Measurements from ENCODE around the gene NLN. TPM values are rescaled to one million over a fixed set of nuclear protein-coding genes. Genes with fewer than 3 reads are reported as not detected.

Gene NLN
- polyA plus RNA-seq, 1 donor (not counting 4 experiments of a cell fraction or from before 2014, with no cell fraction given), result 26.1 TPM

DNA sequence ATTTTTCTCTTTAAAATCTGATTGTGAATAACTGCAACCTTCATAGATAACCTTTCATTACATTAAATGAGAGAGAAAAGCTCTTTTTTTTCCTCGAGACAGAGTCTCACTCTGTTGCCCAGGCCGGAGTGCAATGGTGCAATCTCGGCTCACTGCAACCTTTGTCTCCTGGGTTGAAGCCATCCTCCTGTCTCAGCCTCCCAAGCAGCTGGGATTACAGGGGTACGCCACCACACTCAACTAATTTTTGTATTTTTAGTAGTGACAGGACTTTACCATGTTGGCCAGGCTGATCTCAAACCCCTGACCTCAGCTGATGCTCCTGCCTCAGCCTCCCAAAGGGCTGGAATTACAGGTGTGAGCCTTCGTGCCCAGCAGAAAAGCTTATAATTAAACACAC, 134.5 kb downstream of the NLN start:
- Histone ChIP-seq H3K79me2 (ENCODE audit: control insufficient read depth, insufficient read depth, low read length) (no peaks in the 10 kb centered on the region), H3K4me2 (ENCODE audit: control insufficient read depth, extremely low read depth, insufficient read depth, low read depth, low read length) (no peak overlapping the region), H3K27me3 (ENCODE audit: control insufficient read depth, extremely low read depth, insufficient read depth, low read length) (no peaks in the 10 kb centered on the region), H2AFZ (ENCODE audit: control insufficient read depth, low read length) (no peak overlapping the region), H3K27ac (ENCODE audit: control insufficient read depth, insufficient read depth, low read length) (no peak overlapping the region), H3K36me3 (ENCODE audit: control insufficient read depth in 2 of 2, extremely low read depth in 1 of 2, insufficient read depth in 2 of 2, low read length in 2 of 2) (no peaks in the 10 kb centered on the region), H3K9me3 (ENCODE audit: control insufficient read depth, low read depth, low read length) (no peaks in the 10 kb centered on the region), H3K4me1 (ENCODE audit: control insufficient read depth, extremely low read depth, insufficient read depth, low read length) (peaks cover 4% of the 10 kb centered on the region), H3K4me3 (ENCODE audit: control insufficient read depth in 2 of 3, extremely low read depth in 1 of 3, insufficient read depth in 2 of 3, low read depth in 1 of 3, low read length in 3 of 3) (no peak overlapping the region), H3K9ac (ENCODE audit: control insufficient read depth, extremely low read depth, insufficient read depth, low read length) (no peak overlapping the region), H3K9me1 (ENCODE audit: control insufficient read depth, extremely low read depth, insufficient read depth, low read length) (no peaks in the 10 kb centered on the region), H4K20me1 (ENCODE audit: control insufficient read depth, extremely low read depth, insufficient read depth, low read length) (no peaks in the 10 kb centered on the region)
- FAIRE-seq (no peak), DNase-seq (ENCODE audit: low read depth, low spot score) (no peak)
- TF ChIP-seq EZH2 (IDR thresholded peaks at IDR 0.05; ENCODE audit: low read length), result no peak
- TF ChIP-seq, protein P1, sequence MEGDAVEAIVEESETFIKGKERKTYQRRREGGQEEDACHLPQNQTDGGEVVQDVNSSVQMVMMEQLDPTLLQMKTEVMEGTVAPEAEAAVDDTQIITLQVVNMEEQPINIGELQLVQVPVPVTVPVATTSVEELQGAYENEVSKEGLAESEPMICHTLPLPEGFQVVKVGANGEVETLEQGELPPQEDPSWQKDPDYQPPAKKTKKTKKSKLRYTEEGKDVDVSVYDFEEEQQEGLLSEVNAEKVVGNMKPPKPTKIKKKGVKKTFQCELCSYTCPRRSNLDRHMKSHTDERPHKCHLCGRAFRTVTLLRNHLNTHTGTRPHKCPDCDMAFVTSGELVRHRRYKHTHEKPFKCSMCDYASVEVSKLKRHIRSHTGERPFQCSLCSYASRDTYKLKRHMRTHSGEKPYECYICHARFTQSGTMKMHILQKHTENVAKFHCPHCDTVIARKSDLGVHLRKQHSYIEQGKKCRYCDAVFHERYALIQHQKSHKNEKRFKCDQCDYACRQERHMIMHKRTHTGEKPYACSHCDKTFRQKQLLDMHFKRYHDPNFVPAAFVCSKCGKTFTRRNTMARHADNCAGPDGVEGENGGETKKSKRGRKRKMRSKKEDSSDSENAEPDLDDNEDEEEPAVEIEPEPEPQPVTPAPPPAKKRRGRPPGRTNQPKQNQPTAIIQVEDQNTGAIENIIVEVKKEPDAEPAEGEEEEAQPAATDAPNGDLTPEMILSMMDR (optimal IDR thresholded peaks at IDR 0.05 in 1 of 3, IDR thresholded peaks at IDR 0.05 in 1 of 3, conservative IDR thresholded peaks at IDR 0.05 in 1 of 3; ENCODE audit: extremely low read depth in 1 of 3, insufficient read depth in 2 of 3, low read length in 3 of 3), result no peak
- dilution Hi-C loops (cut with MboI; ENCODE audit: extremely low pct_ligation_motif_present, low sequenced_read_pairs), result no loop called here

DNA sequence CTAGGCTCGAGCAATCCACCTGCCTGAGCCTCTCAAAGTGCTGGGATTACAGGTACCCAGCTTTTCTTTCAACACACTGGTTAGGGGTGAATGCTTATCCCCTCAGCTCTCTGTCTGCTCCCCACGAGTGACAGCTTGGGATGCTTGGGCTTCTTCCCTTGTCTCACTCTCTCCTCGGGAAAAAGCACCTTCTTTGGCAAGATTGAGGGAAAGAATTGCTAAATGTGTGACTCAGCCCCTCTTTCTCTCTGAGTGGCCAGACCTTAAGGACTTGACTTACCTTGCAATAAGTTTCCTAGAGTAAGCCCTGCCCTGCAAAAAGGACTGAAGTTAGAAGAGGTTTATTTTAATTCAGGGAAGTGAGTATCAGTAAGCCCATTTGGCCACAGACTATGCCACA, 136.3 kb downstream of the NLN start:
- H3K27ac ChIP-seq (ENCODE audit: control insufficient read depth, insufficient read depth, low read length), result no peak overlapping the region
- DNase-seq (ENCODE audit: low read depth, low spot score), result no peak
- H4K20me1 ChIP-seq (ENCODE audit: control insufficient read depth, extremely low read depth, insufficient read depth, low read length), result no peaks in the 10 kb centered on the region
- TF ChIP-seq, protein P1 (optimal IDR thresholded peaks at IDR 0.05 in 1 of 3, IDR thresholded peaks at IDR 0.05 in 1 of 3, conservative IDR thresholded peaks at IDR 0.05 in 1 of 3; ENCODE audit: extremely low read depth in 1 of 3, insufficient read depth in 2 of 3, low read length in 3 of 3), result no peak
- no peak for TF ChIP-seq EZH2 (IDR thresholded peaks at IDR 0.05; ENCODE audit: low read length)
- no peak for FAIRE-seq
- H3K79me2 ChIP-seq (ENCODE audit: control insufficient read depth, insufficient read depth, low read length), result no peaks in the 10 kb centered on the region
- H3K4me1 ChIP-seq (ENCODE audit: control insufficient read depth, extremely low read depth, insufficient read depth, low read length), result peaks cover 22% of the 10 kb centered on the region
- H3K27me3 ChIP-seq (ENCODE audit: control insufficient read depth, extremely low read depth, insufficient read depth, low read length), result no peaks in the 10 kb centered on the region
- H3K36me3 ChIP-seq (ENCODE audit: control insufficient read depth in 2 of 2, extremely low read depth in 1 of 2, insufficient read depth in 2 of 2, low read length in 2 of 2), result no peaks in the 10 kb centered on the region
- H2AFZ ChIP-seq (ENCODE audit: control insufficient read depth, low read length), result no peak overlapping the region
- H3K4me3 ChIP-seq (ENCODE audit: control insufficient read depth in 2 of 3, extremely low read depth in 1 of 3, insufficient read depth in 2 of 3, low read depth in 1 of 3, low read length in 3 of 3), result no peak overlapping the region
- no peak overlapping the region for H3K9ac ChIP-seq (ENCODE audit: control insufficient read depth, extremely low read depth, insufficient read depth, low read length)
- H3K9me3 ChIP-seq (ENCODE audit: control insufficient read depth, low read depth, low read length), result no peaks in the 10 kb centered on the region
- no peaks in the 10 kb centered on the region for H3K9me1 ChIP-seq (ENCODE audit: control insufficient read depth, extremely low read depth, insufficient read depth, low read length)
- dilution Hi-C loops (cut with MboI; ENCODE audit: extremely low pct_ligation_motif_present, low sequenced_read_pairs), result no loop called here
- H3K4me2 ChIP-seq (ENCODE audit: control insufficient read depth, extremely low read depth, insufficient read depth, low read depth, low read length), result no peak overlapping the region
